ENCODE measurements around the gene KIF26B. TPM values are rescaled to one million over a fixed set of nuclear protein-coding genes. Genes with fewer than 3 reads are reported as not detected.
"Not testable (repeated sequence)": the region's sequence is repeated elsewhere in the genome, so short reads cannot be mapped to it uniquely, and the experiment has no call there.

KIF26B gene
- total RNA-seq, 1 donor from 2014 or later = 3.4 TPM

GRCh38 chr1:245663373-245663772, 508.6 kb downstream of the KIF26B start:
- Mint-ChIP-seq H3K9me3 (ENCODE audit: unreplicated experiment) (no peaks in the 10 kb centered on the region), H3K36me3 (ENCODE audit: low read depth, unreplicated experiment) (no peaks in the 10 kb centered on the region), H3K27ac (ENCODE audit: unreplicated experiment) (no peak overlapping the region), H3K4me3 (ENCODE audit: unreplicated experiment) (no peak overlapping the region), H3K27me3 (ENCODE audit: unreplicated experiment) (no peaks in the 10 kb centered on the region), H3K4me1 (ENCODE audit: unreplicated experiment) (no peaks in the 10 kb centered on the region)
- no peak for DNase-seq (ENCODE audit: low spot score)
- TF ChIP-seq CTCF (IDR thresholded peaks at IDR 0.05; ENCODE audit: unreplicated experiment) = no peak

DNA sequence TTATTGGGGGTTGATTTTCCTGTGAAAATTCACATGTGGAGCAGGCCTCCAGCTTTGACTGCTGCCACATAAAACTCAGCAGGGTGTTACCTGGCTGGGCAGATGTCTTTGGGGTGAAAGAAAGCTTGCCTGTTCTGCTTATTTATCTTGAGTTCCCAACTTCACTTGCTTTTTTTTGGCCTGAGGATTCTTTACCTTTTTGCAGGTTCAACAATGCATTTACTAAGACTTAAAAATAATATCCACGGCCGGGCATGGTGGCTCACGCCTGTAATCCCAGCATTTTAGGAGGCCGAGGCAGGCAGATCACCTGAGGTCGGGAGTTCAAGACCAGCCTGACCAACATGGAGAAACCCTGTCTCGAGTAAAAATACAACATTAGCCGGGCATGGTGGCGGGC, 509.1 kb downstream of the KIF26B start:
- Mint-ChIP-seq H3K27ac (ENCODE audit: unreplicated experiment) (no peak overlapping the region), H3K27me3 (ENCODE audit: unreplicated experiment) (no peaks in the 10 kb centered on the region), H3K4me3 (ENCODE audit: unreplicated experiment) (no peak overlapping the region), H3K9me3 (ENCODE audit: unreplicated experiment) (no peaks in the 10 kb centered on the region), H3K36me3 (ENCODE audit: low read depth, unreplicated experiment) (no peaks in the 10 kb centered on the region), H3K4me1 (ENCODE audit: unreplicated experiment) (no peaks in the 10 kb centered on the region)
- TF ChIP-seq CTCF (IDR thresholded peaks at IDR 0.05; ENCODE audit: unreplicated experiment) = no peak
- DNase-seq (ENCODE audit: low spot score) = no peak

DNA sequence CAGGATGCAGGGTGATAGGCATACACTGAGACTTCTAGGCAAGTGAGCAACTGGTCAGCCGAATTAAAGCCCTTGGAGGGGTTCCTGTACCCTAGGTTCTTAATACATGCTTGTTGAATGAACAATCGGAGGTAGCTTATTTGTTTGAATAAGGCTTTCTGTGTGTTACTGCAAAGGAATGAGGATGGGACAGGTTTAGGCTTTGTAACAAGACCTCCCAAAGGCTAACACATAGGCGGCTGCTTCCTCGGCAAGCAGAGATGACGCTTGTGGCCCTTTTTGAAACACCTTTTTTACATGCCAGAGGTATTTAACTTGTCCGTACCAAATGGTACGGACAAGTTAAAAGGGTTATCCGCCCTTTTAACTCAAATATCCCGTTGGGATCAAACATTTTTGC, 511.6 kb downstream of the KIF26B start:
- Mint-ChIP-seq H3K27ac (ENCODE audit: unreplicated experiment) (no peak overlapping the region), H3K9me3 (ENCODE audit: unreplicated experiment) (no peaks in the 10 kb centered on the region), H3K4me1 (ENCODE audit: unreplicated experiment) (no peaks in the 10 kb centered on the region), H3K36me3 (ENCODE audit: low read depth, unreplicated experiment) (no peaks in the 10 kb centered on the region), H3K4me3 (ENCODE audit: unreplicated experiment) (no peak overlapping the region), H3K27me3 (ENCODE audit: unreplicated experiment) (peaks cover 2% of the 10 kb centered on the region)
- DNase-seq (ENCODE audit: low spot score) = no peak
- TF ChIP-seq CTCF (IDR thresholded peaks at IDR 0.05; ENCODE audit: unreplicated experiment) = no peak

GRCh38 chr1:245671349-245671748, 516.6 kb downstream of the KIF26B start:
- no peak for TF ChIP-seq CTCF (IDR thresholded peaks at IDR 0.05; ENCODE audit: unreplicated experiment)
- Mint-ChIP-seq H3K9me3 (ENCODE audit: unreplicated experiment) (no peaks in the 10 kb centered on the region), H3K4me3 (ENCODE audit: unreplicated experiment) (no peak overlapping the region), H3K27ac (ENCODE audit: unreplicated experiment) (no peak overlapping the region), H3K4me1 (ENCODE audit: unreplicated experiment) (no peaks in the 10 kb centered on the region), H3K27me3 (ENCODE audit: unreplicated experiment) (peaks cover 2% of the 10 kb centered on the region), H3K36me3 (ENCODE audit: low read depth, unreplicated experiment) (no peaks in the 10 kb centered on the region)
- no peak for DNase-seq (ENCODE audit: low spot score)

- Mint-ChIP-seq H3K4me3 (ENCODE audit: unreplicated experiment) (no peak overlapping the region), H3K27ac (ENCODE audit: unreplicated experiment) (no peak overlapping the region), H3K9me3 (ENCODE audit: unreplicated experiment) (no peaks in the 10 kb centered on the region)
Observed at GRCh38 chr1:245671966-245672767, 517.4 kb downstream of the KIF26B start.

GRCh38 chr1:245672836-245673656, 518.3 kb downstream of the KIF26B start:
- not testable (repeated sequence) for H3K27me3 Mint-ChIP-seq (ENCODE audit: unreplicated experiment); H3K36me3 Mint-ChIP-seq (ENCODE audit: low read depth, unreplicated experiment); H3K27ac Mint-ChIP-seq (ENCODE audit: unreplicated experiment); DNase-seq (ENCODE audit: low spot score); H3K4me3 Mint-ChIP-seq (ENCODE audit: unreplicated experiment); H3K4me1 Mint-ChIP-seq (ENCODE audit: unreplicated experiment); H3K9me3 Mint-ChIP-seq (ENCODE audit: unreplicated experiment)

More at GRCh38 chr1:245671966-245672767, 517.4 kb downstream of the KIF26B start:
- Mint-ChIP-seq H3K27me3 (ENCODE audit: unreplicated experiment) (peaks cover 5% of the 10 kb centered on the region), H3K36me3 (ENCODE audit: low read depth, unreplicated experiment) (no peaks in the 10 kb centered on the region), H3K4me1 (ENCODE audit: unreplicated experiment) (no peaks in the 10 kb centered on the region)
- no peak for DNase-seq (ENCODE audit: low spot score)
- TF ChIP-seq CTCF (IDR thresholded peaks at IDR 0.05; ENCODE audit: unreplicated experiment) = no peak
